Right atrium auricular region (tissue), 2 donors: ENCODE data around the gene ASTN2. TPM values are rescaled to one million over a fixed set of nuclear protein-coding genes. Genes with fewer than 3 reads are reported as not detected.

Experiments
- DNase-seq: peaks from one replicate; pipeline ENCODE4 v3.0.0-alpha.2; 2019; ENCODE audit warnings: low spot score
- H3K27ac ChIP-seq, 2 donors: fragments of 200-600 bp; sonication (generic); 1 replicate in 1 of 2; 2 replicates in 1 of 2; pipeline ENCODE4 v1.5.1; 2016 to 2019
- H3K27me3 ChIP-seq, 2 donors: fragments of 200-600 bp; sonication (generic); one replicate each; pipeline versions ENCODE4 v1.5.1 to v1.6.0; 2017 to 2019
- H3K36me3 ChIP-seq: fragments of 200-600 bp; sonication (generic); one replicate; pipeline ENCODE4 v1.5.1; 2016
- H3K4me1 ChIP-seq, 2 donors: fragments of 200-600 bp; sonication (generic); one replicate each; pipeline versions ENCODE4 v1.5.1 to v1.6.0; 2017 to 2019
- H3K4me3 ChIP-seq, 2 donors: fragments of 200-600 bp; sonication (generic); 1 replicate in 1 of 2; 2 replicates in 1 of 2; pipeline ENCODE4 v1.5.1; 2017 to 2019; ENCODE audit warnings: mild to moderate bottlenecking in 1 of 2, moderate library complexity in 1 of 2
- H3K9me3 ChIP-seq, 2 donors: fragments of 200-600 bp; sonication (generic); one replicate each; pipeline ENCODE4 v1.5.1; 2019
- total RNA-seq, 2 donors: library from RNA; depleted of rRNA; stranded (reverse); fragments of >200 nt; gene quantifications; one replicate each; pipeline ENCODE4 v1.1.0, GENCODE V29; 2016
- TF ChIP-seq, protein P1 (sequence below), 2 donors: fragments of 200-600 bp; sonication (generic); IDR thresholded peaks; one replicate each; pipeline ENCODE4 v1.5.1; 2019; ENCODE audit warnings: antibody characterized with exemption in 2 of 2

ASTN2 gene
- total RNA-seq, 2 donors from 2014 or later = 11.1 to 32.2 TPM

DNA sequence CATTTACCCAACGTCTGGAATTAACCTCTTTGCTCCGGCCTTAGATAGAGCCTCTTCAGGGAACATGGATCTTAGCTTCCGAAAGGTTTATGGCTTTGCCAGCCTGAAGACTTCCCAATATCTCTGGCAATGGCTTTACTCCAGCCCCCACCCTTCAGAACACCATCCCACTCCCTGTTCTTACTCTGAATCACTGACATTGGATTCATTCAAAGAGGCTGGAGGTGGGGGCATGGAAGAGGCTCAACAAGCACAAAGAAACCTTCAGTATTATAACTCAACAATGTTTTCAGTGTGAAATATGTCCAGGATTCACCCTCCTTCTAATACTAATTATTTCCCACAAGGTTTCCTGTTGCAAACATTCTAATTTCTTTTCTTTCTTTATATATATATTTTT lies 91.5 kb downstream of the ASTN2 start:
- DNase-seq = no peak
- TF ChIP-seq, protein P1, sequence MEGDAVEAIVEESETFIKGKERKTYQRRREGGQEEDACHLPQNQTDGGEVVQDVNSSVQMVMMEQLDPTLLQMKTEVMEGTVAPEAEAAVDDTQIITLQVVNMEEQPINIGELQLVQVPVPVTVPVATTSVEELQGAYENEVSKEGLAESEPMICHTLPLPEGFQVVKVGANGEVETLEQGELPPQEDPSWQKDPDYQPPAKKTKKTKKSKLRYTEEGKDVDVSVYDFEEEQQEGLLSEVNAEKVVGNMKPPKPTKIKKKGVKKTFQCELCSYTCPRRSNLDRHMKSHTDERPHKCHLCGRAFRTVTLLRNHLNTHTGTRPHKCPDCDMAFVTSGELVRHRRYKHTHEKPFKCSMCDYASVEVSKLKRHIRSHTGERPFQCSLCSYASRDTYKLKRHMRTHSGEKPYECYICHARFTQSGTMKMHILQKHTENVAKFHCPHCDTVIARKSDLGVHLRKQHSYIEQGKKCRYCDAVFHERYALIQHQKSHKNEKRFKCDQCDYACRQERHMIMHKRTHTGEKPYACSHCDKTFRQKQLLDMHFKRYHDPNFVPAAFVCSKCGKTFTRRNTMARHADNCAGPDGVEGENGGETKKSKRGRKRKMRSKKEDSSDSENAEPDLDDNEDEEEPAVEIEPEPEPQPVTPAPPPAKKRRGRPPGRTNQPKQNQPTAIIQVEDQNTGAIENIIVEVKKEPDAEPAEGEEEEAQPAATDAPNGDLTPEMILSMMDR (IDR thresholded peaks at IDR 0.05) = no peak
- H3K4me1 ChIP-seq = peaks cover 0 to 5% of the 10 kb centered on the region in 2 donors

GRCh38 chr9:117317192-117317591 lies 97.7 kb downstream of the ASTN2 start:
- no peaks in the 10 kb centered on the region for H3K9me3 ChIP-seq
- TF ChIP-seq, protein P1 (IDR thresholded peaks at IDR 0.05) = no peak
- DNase-seq = no peak
- no peak overlapping the region for H3K4me3 ChIP-seq
- no peaks in the 10 kb centered on the region for H3K4me1 ChIP-seq
- no peaks in the 10 kb centered on the region for H3K27me3 ChIP-seq
- H3K27ac ChIP-seq = no peak overlapping the region
- H3K36me3 ChIP-seq = no peaks in the 10 kb centered on the region

More for the DNA sequence above, 91.5 kb downstream of the ASTN2 start:
- H3K36me3 ChIP-seq = no peaks in the 10 kb centered on the region
- H3K4me3 ChIP-seq = no peak overlapping the region
- H3K27me3 ChIP-seq = no peaks in the 10 kb centered on the region
- no peak overlapping the region for H3K27ac ChIP-seq
- no peaks in the 10 kb centered on the region for H3K9me3 ChIP-seq

DNA sequence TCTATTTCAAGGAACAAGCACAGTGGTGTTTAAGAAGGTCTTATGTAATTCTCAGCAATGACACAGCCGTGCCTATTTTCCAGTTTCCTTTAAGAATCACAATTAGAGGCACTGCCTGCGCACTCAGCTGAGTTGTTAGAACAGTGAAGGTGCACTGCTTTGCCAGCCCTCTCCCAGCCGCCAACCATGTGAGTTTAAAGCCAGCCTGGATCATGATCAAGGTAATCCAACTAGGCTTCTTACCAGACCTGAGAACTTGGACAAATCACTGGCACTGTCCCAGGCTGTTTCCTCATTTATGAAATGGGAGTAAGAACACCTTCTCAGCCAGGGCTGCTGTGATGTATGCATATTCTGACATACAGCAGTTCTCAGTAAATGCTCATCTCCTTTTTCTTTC lies 99.6 kb downstream of the ASTN2 start:
- no peak overlapping the region for H3K4me3 ChIP-seq
- H3K36me3 ChIP-seq = no peaks in the 10 kb centered on the region
- H3K9me3 ChIP-seq = no peaks in the 10 kb centered on the region
- no peak overlapping the region for H3K27ac ChIP-seq
- no peak for DNase-seq
- H3K4me1 ChIP-seq = no peaks in the 10 kb centered on the region
- no peaks in the 10 kb centered on the region for H3K27me3 ChIP-seq
- TF ChIP-seq, protein P1 (IDR thresholded peaks at IDR 0.05) = no peak

DNA sequence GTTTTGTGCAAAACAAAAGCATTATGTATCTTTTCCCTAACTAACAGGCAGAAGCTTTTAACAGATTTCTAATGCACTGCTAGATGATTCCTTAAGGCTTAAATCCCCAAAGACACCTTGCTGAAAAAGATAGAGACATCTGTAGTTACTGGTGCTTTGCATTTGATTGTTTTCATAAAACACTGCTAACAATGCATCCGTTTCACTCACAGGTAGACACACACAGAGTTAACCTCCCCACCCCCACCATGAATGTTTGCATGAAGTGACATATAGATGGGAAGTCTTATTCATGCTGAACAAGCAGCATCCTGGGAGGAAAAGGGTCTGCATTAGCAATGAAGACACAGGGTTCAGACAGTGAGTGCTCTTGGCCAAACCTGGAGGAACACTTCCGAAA lies 100.9 kb downstream of the ASTN2 start:
- Histone ChIP-seq H3K9me3 (no peaks in the 10 kb centered on the region), H3K4me1 (no peaks in the 10 kb centered on the region), H3K4me3 (no peak overlapping the region), H3K36me3 (no peaks in the 10 kb centered on the region), H3K27me3 (no peaks in the 10 kb centered on the region), H3K27ac (no peak overlapping the region)
- DNase-seq = no peak
- TF ChIP-seq, protein P1 (IDR thresholded peaks at IDR 0.05) = no peak

DNA sequence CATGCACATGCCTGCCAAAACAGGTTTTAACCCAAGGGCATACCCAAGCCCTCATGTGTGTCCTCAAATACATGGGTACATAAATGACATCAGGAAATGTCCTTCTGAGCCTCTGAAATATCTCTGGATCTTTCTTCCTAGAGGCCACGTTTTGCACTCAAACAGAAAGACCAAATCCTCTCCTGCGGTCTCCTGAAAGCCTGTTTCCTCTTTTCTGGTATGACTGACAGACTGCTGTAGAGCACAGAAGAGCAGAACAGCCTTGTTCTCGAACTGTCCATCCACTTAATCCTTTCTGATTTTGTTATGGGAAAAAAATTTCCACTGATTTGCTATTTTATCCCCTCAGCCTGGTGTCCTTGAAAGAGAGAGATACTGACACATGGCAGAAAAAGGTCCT lies 107.2 kb downstream of the ASTN2 start:
- H3K9me3 ChIP-seq = no peaks in the 10 kb centered on the region

GRCh38 chr9:117306032-117306431 lies 108.8 kb downstream of the ASTN2 start:
- Histone ChIP-seq H3K9me3 (no peaks in the 10 kb centered on the region), H3K36me3 (no peaks in the 10 kb centered on the region), H3K4me1 (no peaks in the 10 kb centered on the region), H3K4me3 (no peak overlapping the region), H3K27ac (no peak overlapping the region), H3K27me3 (no peaks in the 10 kb centered on the region)
- TF ChIP-seq, protein P1 (IDR thresholded peaks at IDR 0.05) = no peak
- DNase-seq = no peak

More for the DNA sequence above, 107.2 kb downstream of the ASTN2 start:
- no peak for DNase-seq
- H3K36me3 ChIP-seq = no peaks in the 10 kb centered on the region
- no peak overlapping the region for H3K4me3 ChIP-seq
- TF ChIP-seq, protein P1 (IDR thresholded peaks at IDR 0.05) = no peak
- no peaks in the 10 kb centered on the region for H3K27me3 ChIP-seq
- no peak overlapping the region for H3K27ac ChIP-seq
- H3K4me1 ChIP-seq = no peaks in the 10 kb centered on the region
